GM12874 (cell line): ENCODE results near the gene ST6GALNAC5.

Experiments
- CTCF ChIP-seq: IDR thresholded peaks from 2 replicates; pipeline ENCODE4 v1.5.1; 2011; ENCODE audit warnings: low read depth, mild to moderate bottlenecking, control low read depth, low read length, moderate library complexity; ENCODE audit not compliant: insufficient read depth

Gene ST6GALNAC5

GRCh38 chr1:76939817-76940216 lies 72.5 kb downstream of the ST6GALNAC5 start:
- no peak for TF ChIP-seq CTCF

GRCh38 chr1:76940571-76941335 lies 73.5 kb downstream of the ST6GALNAC5 start:
- TF ChIP-seq CTCF, result no peak

GRCh38 chr1:76942549-76942948 lies 75.3 kb downstream of the ST6GALNAC5 start:
- no peak for TF ChIP-seq CTCF

GRCh38 chr1:76944942-76945341 lies 77.7 kb downstream of the ST6GALNAC5 start:
- no peak for TF ChIP-seq CTCF

- TF ChIP-seq CTCF, result no peak
Observed at GRCh38 chr1:76948846-76949245, 81.6 kb downstream of the ST6GALNAC5 start.

- no peak for TF ChIP-seq CTCF
Observed at GRCh38 chr1:76949503-76949902, 82.2 kb downstream of the ST6GALNAC5 start.

GRCh38 chr1:76950306-76950705 lies 83.0 kb downstream of the ST6GALNAC5 start:
- TF ChIP-seq CTCF, result no peak
